Measurements from ENCODE around the gene XYLT1.

DNA sequence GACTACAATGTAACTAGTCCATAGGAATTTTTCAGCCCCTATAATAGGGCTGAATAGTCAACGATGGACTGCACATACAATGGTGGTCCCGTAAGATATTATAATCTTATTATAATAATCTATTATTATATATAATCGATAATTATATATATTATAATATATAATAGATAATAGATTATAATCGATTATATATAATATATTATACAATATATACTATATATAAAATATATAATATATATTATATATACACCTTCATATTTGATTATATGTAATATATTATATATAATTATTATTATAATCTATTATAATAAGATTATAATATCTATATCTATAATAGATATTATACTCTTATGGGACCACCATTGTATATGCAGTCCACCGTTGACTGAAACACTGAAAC is 238.8 kb downstream of the XYLT1 start:
- TF ChIP-seq ELF4 (IDR thresholded peaks at IDR 0.05) (no peak), SP1 (IDR thresholded peaks at IDR 0.05) (no peak), L3MBTL2 (conservative IDR thresholded peaks at IDR 0.05) (no peak)
